GM21423 (cell line): ENCODE measurements around the gene PDE4D.

Experiments used
- ATAC-seq: cut with Tn5 transposase; IDR thresholded peaks from one replicate; pipeline ENCODE4 v1.9.1; 2021; ENCODE audit warnings: mild to moderate bottlenecking, moderate library complexity; ENCODE audit not compliant: unreplicated experiment

The PDE4D gene

GRCh38 chr5:59246882-59247281, 646.6 kb downstream of the PDE4D start:
- ATAC-seq = no peak

GRCh38 chr5:59246145-59246869, 647.2 kb downstream of the PDE4D start:
- ATAC-seq = no peak

GRCh38 chr5:59245198-59245597, 648.3 kb downstream of the PDE4D start:
- ATAC-seq = no peak

GRCh38 chr5:59241552-59241951, 652.0 kb downstream of the PDE4D start:
- ATAC-seq = no peak

- no peak for ATAC-seq
These were observed 652.4 kb downstream of the PDE4D start for GRCh38 chr5:59241119-59241518.

GRCh38 chr5:59238126-59238902, 655.2 kb downstream of the PDE4D start:
- no peak for ATAC-seq

DNA sequence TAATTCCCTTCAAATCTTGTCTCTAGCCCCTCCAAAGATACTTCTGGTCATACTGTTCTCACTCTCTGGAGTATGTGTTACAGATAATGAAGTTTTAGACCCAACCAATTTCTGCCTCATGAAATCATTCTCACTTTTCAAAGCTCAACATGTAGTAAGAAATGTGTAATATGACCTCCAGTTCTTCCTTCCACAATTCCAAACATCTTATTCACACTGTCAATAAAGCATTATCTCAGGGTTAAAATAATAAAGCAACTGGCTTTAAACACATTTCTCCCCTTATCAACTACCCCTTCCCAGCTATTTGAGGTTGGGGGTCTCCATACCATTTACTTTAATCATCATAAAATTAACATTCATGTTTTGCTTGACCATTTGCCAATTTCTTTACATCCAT, 656.5 kb downstream of the PDE4D start:
- no peak for ATAC-seq

DNA sequence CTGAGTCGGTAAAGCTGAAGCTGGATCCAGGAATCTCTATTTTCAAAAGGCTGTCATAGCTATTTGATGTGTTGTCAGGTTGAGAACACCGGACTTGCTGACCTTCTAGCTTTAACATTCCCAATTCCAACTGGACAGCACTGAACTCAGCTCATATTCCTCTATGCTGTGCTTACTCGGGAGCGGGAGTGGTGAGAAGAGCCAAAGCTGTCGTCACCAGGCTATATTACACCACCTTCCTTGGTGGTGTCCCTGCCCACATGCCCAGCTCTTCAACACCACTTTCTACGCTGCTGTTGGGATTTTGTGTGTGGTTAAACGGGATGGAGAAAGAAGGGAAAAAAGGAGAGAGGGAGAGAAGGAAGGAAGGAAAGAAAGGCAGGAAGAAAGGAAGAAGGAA, 657.1 kb downstream of the PDE4D start:
- no peak for ATAC-seq

DNA sequence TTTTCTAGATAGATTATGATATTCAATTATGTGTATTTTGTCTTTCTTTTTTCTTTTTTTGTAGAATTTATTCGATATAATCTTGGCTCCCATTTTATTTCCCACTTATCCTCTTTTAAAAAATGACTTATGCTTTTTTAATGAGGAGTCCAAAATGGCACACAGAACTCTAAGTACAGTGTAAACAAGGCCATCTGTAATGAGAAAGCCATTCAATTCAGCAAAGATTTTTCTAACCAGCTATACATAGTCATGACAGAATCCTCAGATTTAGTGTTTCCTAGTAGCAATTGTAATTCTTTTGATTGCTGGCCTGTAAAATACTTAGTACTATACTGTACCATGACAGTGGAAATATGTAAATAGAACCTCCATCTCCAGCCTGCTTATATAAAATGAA, 659.3 kb downstream of the PDE4D start:
- no peak for ATAC-seq

DNA sequence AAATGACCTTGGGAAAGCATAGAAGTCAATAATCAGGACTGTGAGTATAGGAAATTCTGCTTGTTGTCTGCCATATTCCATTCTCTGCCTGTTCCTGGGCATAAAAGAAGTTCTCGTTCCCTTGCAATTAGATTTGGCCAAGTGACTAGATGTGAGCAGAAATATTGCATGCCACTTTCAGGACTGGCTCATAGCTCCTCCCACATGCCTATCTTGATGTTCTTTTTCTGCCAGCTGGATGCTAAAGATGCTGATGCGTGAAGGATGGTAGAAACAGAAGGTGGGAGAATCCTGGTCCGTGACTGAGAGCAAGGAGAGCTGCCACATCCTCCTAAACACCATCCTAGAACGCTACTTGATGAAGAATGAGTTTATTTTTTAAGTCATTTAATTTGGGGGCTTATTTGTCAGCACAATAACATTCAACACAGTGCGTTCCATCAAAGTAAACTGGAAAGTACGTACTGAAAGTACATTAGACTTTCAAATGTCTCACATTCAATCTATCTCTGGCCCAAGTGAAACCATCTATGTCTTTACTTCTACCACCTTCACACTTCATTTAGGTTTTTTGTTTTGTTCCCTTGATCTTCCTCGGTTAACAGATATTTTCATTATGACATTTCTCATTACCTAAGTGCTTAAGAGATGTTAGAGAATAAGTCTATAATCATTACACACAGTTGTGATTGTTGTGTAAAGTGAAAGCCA, 662.1 kb downstream of the PDE4D start:
- no peak for ATAC-seq

DNA sequence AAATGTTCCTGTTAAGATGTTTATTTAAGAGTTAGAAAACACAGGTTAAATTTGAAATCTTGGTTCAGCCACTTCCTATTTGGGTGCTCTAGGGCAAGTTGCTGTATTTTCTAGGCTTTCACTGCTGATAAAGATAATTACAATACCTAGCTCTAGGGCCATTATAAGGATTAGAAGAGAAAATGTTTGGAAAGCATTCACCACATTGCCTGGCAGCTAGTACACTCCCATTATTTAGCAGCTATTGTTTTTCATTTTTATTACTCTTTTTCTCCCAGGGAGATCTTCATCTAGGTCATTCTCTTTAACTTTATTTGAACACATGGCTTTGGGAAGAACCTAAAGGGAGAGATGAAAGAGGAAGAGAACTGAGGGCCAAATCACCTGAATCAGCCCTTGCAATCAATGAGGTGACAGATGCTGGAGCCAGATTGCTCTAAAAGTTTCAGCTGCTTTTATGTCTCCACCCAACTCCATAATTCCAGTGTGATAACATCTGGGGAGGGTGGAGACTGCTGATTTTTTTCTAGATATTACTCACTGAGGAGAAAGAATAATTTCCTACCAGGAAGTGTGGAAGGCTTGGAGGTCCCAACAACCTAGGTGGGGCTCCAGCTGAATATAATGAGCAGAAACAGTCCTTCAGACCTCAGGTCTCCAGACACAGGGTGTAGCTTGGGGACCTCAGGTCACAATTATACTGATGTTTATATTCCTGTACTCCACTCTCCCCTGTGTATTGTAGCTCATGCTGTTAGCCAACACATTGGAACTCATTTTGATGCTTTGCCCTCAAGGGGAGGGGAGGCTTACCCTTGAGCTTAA, 670.6 kb downstream of the PDE4D start:
- no peak for ATAC-seq

- no peak for ATAC-seq
These were observed 671.8 kb downstream of the PDE4D start for GRCh38 chr5:59221769-59222168.

GRCh38 chr5:59218424-59219045, 675.0 kb downstream of the PDE4D start:
- no peak for ATAC-seq

DNA sequence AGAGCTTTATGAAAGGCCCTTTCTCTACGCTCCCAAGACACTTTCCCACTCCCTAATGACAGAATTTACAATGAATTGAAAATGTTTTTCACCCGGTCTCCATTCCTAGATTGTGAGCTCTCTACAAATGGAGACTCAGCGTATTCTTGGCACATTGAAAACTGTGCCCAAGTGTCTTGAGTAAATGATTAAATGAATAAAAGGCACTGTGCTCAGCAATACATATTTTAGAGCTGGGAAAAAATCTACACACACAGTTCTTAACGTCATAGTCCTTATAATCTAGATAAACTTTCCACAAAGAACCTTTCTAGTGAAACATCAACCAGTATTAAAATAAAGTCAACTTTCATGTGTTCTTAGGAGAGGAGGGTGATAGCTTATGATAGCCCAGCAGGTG, 676.7 kb downstream of the PDE4D start:
- no peak for ATAC-seq

DNA sequence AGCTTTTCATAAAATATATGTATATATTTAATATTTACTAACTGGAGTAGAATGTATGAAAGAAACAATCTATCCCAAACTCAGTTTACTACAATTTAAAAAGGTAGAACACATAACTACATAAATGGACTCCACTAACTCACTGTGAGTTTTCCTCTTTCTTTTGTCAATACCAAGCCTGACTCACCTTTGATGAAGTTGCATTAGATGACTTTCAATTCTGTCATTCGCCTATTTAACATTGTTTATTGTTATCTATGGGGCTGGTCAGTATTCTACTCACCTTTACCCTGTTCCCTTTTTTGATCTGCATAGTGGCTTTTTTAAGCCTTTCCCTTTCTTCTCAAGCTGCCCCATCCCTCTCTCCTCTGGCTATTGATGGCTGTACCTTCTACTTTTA, 680.9 kb downstream of the PDE4D start:
- ATAC-seq = no peak

- ATAC-seq = no peak
These were observed 683.7 kb downstream of the PDE4D start for GRCh38 chr5:59209758-59210359.

- ATAC-seq = no peak
These were observed 685.1 kb downstream of the PDE4D start for GRCh38 chr5:59208474-59208873.

DNA sequence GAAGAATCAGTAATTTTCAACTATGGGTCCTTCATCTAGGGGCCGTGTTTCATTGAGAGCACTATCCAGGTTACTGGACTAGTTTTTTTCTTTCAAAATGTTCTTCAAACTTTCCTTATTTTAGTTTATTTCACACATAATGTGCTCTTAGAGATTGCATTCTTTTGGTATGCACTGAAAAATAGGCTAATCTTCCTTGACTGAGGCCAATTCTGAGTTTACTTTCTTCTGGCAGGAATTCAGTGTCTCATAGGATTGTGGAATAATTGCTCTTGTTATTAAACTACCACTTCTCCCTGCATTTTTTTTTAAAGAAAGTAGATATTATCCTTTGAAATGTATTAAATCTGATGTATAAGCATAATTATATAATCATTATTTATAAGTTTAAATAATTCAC, 686.1 kb downstream of the PDE4D start:
- ATAC-seq = no peak

GRCh38 chr5:59206132-59206581, 687.4 kb downstream of the PDE4D start:
- no peak for ATAC-seq
